ENCODE data around the gene UBL4A. TPM values are rescaled to one million over a fixed set of nuclear protein-coding genes. Genes with fewer than 3 reads are reported as not detected.

Gene UBL4A
- total RNA-seq, 1 experiment from 2014 or later = 26.7 TPM

GRCh38 chrX:154434394-154435168, 51.8 kb downstream of the UBL4A start:
- Mint-ChIP-seq H3K4me1 (ENCODE audit: insufficient read depth, unreplicated experiment) (no peaks in the 10 kb centered on the region), H3K36me3 (ENCODE audit: insufficient read depth, unreplicated experiment) (peaks cover 31% of the 10 kb centered on the region), H3K9me3 (ENCODE audit: unreplicated experiment) (no peaks in the 10 kb centered on the region), H3K27ac (ENCODE audit: low read depth, unreplicated experiment) (no peak overlapping the region), H3K27me3 (ENCODE audit: insufficient read depth, unreplicated experiment) (peaks cover 26% of the 10 kb centered on the region), H3K4me3 (ENCODE audit: unreplicated experiment) (no peak overlapping the region)
- no peak for DNase-seq (ENCODE audit: unreplicated experiment)
- intact Hi-C loops (cut with micrococcal nuclease) = no loop called here
- CTCF ChIA-PET = interaction anchor here (0.6 to 1.2 kb wide), 4 partner anchors 9 to 101 kb away, joined by 3 read pairs; no protein-coding TSS in a partner anchor
- TF ChIP-seq CTCF (IDR thresholded peaks at IDR 0.05; ENCODE audit: unreplicated experiment) = no peak
- BruUV-seq (replicated peaks) = no TSS peak
- POLR2A ChIA-PET = interaction anchor here (0.7 to 1.4 kb wide), 2 partner anchors 10 to 25 kb away, joined by 3 to 4 read pairs; no protein-coding TSS in a partner anchor

Small RNA genes within 50 kb of the gene (microRNA-seq; reads per million reads assigned to microRNA genes)
- gene MIR6858 = 0.53 reads per million

Other genes with a start within 250 kb of the UBL4A start
- gene OPN1MW3, start 229.0 kb downstream of the UBL4A start, total RNA-seq (2022) = not detected in 2 replicates
- not detected in 2 replicates for gene TEX28, start 191.5 kb downstream of the UBL4A start, total RNA-seq (2022)
- not detected in 2 replicates for gene TKTL1, start 190.8 kb downstream of the UBL4A start, total RNA-seq (2022)
- 1,218 and 1,231 TPM in 2 replicates for gene FLNA, start 112.0 kb downstream of the UBL4A start, total RNA-seq (2022)
- 94.5 and 107 TPM in 2 replicates for gene EMD, start 107.3 kb downstream of the UBL4A start, total RNA-seq (2022)
- 3,490 and 3,785 TPM in 2 replicates for gene RPL10, start 88.2 kb downstream of the UBL4A start, total RNA-seq (2022)
- 20.5 and 21.2 TPM in 2 replicates for gene DNASE1L1, start 77.4 kb downstream of the UBL4A start, total RNA-seq (2022)
- 48.0 and 59.1 TPM in 2 replicates for gene TAFAZZIN, start 75.1 kb downstream of the UBL4A start, total RNA-seq (2022)
- gene ATP6AP1, start 57.9 kb downstream of the UBL4A start, total RNA-seq (2022) = 48.7 and 57.0 TPM in 2 replicates
- 89.9 and 121 TPM in 2 replicates for gene GDI1, start 49.5 kb downstream of the UBL4A start, total RNA-seq (2022)
- gene FAM50A, start 42.5 kb downstream of the UBL4A start, total RNA-seq (2022) = 62.1 and 88.7 TPM in 2 replicates
- gene PLXNA3, start 28.3 kb downstream of the UBL4A start, total RNA-seq (2022) = 47.6 and 48.0 TPM in 2 replicates
- 17.8 and 21.1 TPM in 2 replicates for gene LAGE3, start 7.3 kb downstream of the UBL4A start, total RNA-seq (2022)
- 17.9 and 21.2 TPM in 2 replicates for gene SLC10A3, start 4.0 kb upstream of the UBL4A start, total RNA-seq (2022)
- gene FAM3A, start 29.6 kb upstream of the UBL4A start, total RNA-seq (2022) = 40.9 and 45.3 TPM in 2 replicates
- gene G6PD, start 60.2 kb upstream of the UBL4A start, total RNA-seq (2022) = 42.1 and 49.5 TPM in 2 replicates
- gene IKBKG, start 61.0 kb upstream of the UBL4A start, total RNA-seq (2022) = 29.3 and 32.1 TPM in 2 replicates
- not detected in 2 replicates for gene CTAG1A, start 98.5 kb upstream of the UBL4A start, total RNA-seq (2022)
- gene CTAG1B, start 132.7 kb upstream of the UBL4A start, total RNA-seq (2022) = not detected in 2 replicates
- gene CTAG2, start 167.0 kb upstream of the UBL4A start, total RNA-seq (2022) = not detected in 2 replicates